ENCODE results near the gene ZNF776. TPM values are rescaled to one million over a fixed set of nuclear protein-coding genes. Genes with fewer than 3 reads are reported as not detected.
A peak's percentile ranks its signal among the peaks of the same experiment; 100 is the strongest.

The ZNF776 gene
- 1 to 10 TPM; 2.9 to 3.3 TPM for polyA plus RNA-seq

GRCh38 chr19:57746580-57747471 lies at the start of gene ZNF776:
Gene ZNF776, plus strand, starts transcription at chr19:57746815. Its CDS starts 244 bp downstream, at chr19:57747059.
- 1 to 2% methylated on average over 51 of the region's 51 CpGs for WGBS, 2 donors
- Histone ChIP-seq H3K9me3 (ENCODE audit: control insufficient read depth in 2 of 2, insufficient read depth in 1 of 2, low read depth in 1 of 2, low read length in 1 of 2) (peaks cover 9 to 25% of the 10 kb centered on the region in 2 donors), H3K36me3 (ENCODE audit: control insufficient read depth in 2 of 2, insufficient read depth in 2 of 2, low read length in 1 of 2) (peaks cover 16 to 20% of the 10 kb centered on the region in 2 donors), H3K4me1 (ENCODE audit: control insufficient read depth in 2 of 2, insufficient read depth in 2 of 2, low read length in 1 of 2) (no peaks in the 10 kb centered on the region), H3K4me3 (ENCODE audit: low read depth in 1 of 2, low read length in 2 of 2) (peak within 1 kb of the TSS; percentile 74 to 96), H3K27ac (ENCODE audit: low read depth in 2 of 2, low read length in 1 of 2) (peak within 1 kb of the TSS; percentile 91), H3K27me3 (ENCODE audit: control insufficient read depth in 1 of 2, insufficient read depth in 2 of 2, low read length in 2 of 2) (no peaks in the 10 kb centered on the region)

- Histone ChIP-seq H3K27me3 (ENCODE audit: control insufficient read depth in 1 of 2, insufficient read depth in 2 of 2, low read length in 2 of 2) (no peaks in the 10 kb centered on the region), H3K27ac (ENCODE audit: low read depth in 2 of 2, low read length in 1 of 2) (no peak overlapping the region), H3K36me3 (ENCODE audit: control insufficient read depth in 2 of 2, insufficient read depth in 2 of 2, low read length in 1 of 2) (peaks cover 7 to 8% of the 10 kb centered on the region in 2 donors), H3K9me3 (ENCODE audit: control insufficient read depth in 2 of 2, insufficient read depth in 1 of 2, low read depth in 1 of 2, low read length in 1 of 2) (peaks cover 11 to 47% of the 10 kb centered on the region in 2 donors), H3K4me3 (ENCODE audit: low read depth in 1 of 2, low read length in 2 of 2) (no peak overlapping the region), H3K4me1 (ENCODE audit: control insufficient read depth in 2 of 2, insufficient read depth in 2 of 2, low read length in 1 of 2) (no peaks in the 10 kb centered on the region)
- 96 to 98% methylated on average over 6 of the region's 6 CpGs for WGBS, 2 donors
Observed at GRCh38 chr19:57701625-57702024, 45.0 kb upstream of the ZNF776 start.

GRCh38 chr19:57706346-57706745 lies 40.3 kb upstream of the ZNF776 start:
- no peaks in the 10 kb centered on the region for H3K27me3 ChIP-seq (ENCODE audit: control insufficient read depth in 1 of 2, insufficient read depth in 2 of 2, low read length in 2 of 2)
- peaks cover 3 to 4% of the 10 kb centered on the region in 2 donors for H3K36me3 ChIP-seq (ENCODE audit: control insufficient read depth in 2 of 2, insufficient read depth in 2 of 2, low read length in 1 of 2)
- no peak overlapping the region for H3K4me3 ChIP-seq (ENCODE audit: low read depth in 1 of 2, low read length in 2 of 2)
- peaks cover 11 to 45% of the 10 kb centered on the region in 2 donors for H3K9me3 ChIP-seq (ENCODE audit: control insufficient read depth in 2 of 2, insufficient read depth in 1 of 2, low read depth in 1 of 2, low read length in 1 of 2)
- H3K27ac ChIP-seq (ENCODE audit: low read depth in 2 of 2, low read length in 1 of 2) = no peak overlapping the region
- peaks cover 0 to 4% of the 10 kb centered on the region in 2 donors for H3K4me1 ChIP-seq (ENCODE audit: control insufficient read depth in 2 of 2, insufficient read depth in 2 of 2, low read length in 1 of 2)
- 95 to 99% methylated on average over 1 of the region's 1 CpG for WGBS, 2 donors

GRCh38 chr19:57708641-57709361 lies 37.8 kb upstream of the ZNF776 start, which contains the start of gene ZNF154:
Gene ZNF154, minus strand, starts transcription at chr19:57709204. Its CDS starts 233 bp downstream, at chr19:57708971.
- Histone ChIP-seq H3K9me3 (ENCODE audit: control insufficient read depth in 2 of 2, insufficient read depth in 1 of 2, low read depth in 1 of 2, low read length in 1 of 2) (peaks cover 8 to 28% of the 10 kb centered on the region in 2 donors), H3K27ac (ENCODE audit: low read depth in 2 of 2, low read length in 1 of 2) (peak within 1 kb of the TSS; percentile 67 to 80), H3K36me3 (ENCODE audit: control insufficient read depth in 2 of 2, insufficient read depth in 2 of 2, low read length in 1 of 2) (no peaks in the 10 kb centered on the region), H3K4me1 (ENCODE audit: control insufficient read depth in 2 of 2, insufficient read depth in 2 of 2, low read length in 1 of 2) (peaks cover 0 to 4% of the 10 kb centered on the region in 2 donors), H3K27me3 (ENCODE audit: control insufficient read depth in 1 of 2, insufficient read depth in 2 of 2, low read length in 2 of 2) (no peaks in the 10 kb centered on the region), H3K4me3 (ENCODE audit: low read depth in 1 of 2, low read length in 2 of 2) (peak within 1 kb of the TSS; percentile 53 to 62)
- 6 to 8% methylated on average over 53 of the region's 53 CpGs for WGBS, 2 donors

GRCh38 chr19:57709616-57710015 lies 37.0 kb upstream of the ZNF776 start:
- no peaks in the 10 kb centered on the region for H3K27me3 ChIP-seq (ENCODE audit: control insufficient read depth in 1 of 2, insufficient read depth in 2 of 2, low read length in 2 of 2)
- peak overlapping the region in 1 of 2 donors; percentile 53 for H3K4me3 ChIP-seq (ENCODE audit: low read depth in 1 of 2, low read length in 2 of 2)
- WGBS, 2 donors = 65 to 67% methylated on average over 15 of the region's 15 CpGs
- peaks cover 8 to 24% of the 10 kb centered on the region in 2 donors for H3K9me3 ChIP-seq (ENCODE audit: control insufficient read depth in 2 of 2, insufficient read depth in 1 of 2, low read depth in 1 of 2, low read length in 1 of 2)
- peaks cover 0 to 4% of the 10 kb centered on the region in 2 donors for H3K4me1 ChIP-seq (ENCODE audit: control insufficient read depth in 2 of 2, insufficient read depth in 2 of 2, low read length in 1 of 2)
- H3K27ac ChIP-seq (ENCODE audit: low read depth in 2 of 2, low read length in 1 of 2) = peak overlapping the region in 1 of 2 donors; percentile 35
- no peaks in the 10 kb centered on the region for H3K36me3 ChIP-seq (ENCODE audit: control insufficient read depth in 2 of 2, insufficient read depth in 2 of 2, low read length in 1 of 2)

GRCh38 chr19:57712222-57712621 lies 34.4 kb upstream of the ZNF776 start:
- H3K9me3 ChIP-seq (ENCODE audit: control insufficient read depth in 2 of 2, insufficient read depth in 1 of 2, low read depth in 1 of 2, low read length in 1 of 2) = peaks cover 11 to 15% of the 10 kb centered on the region in 2 donors
- no peak overlapping the region for H3K27ac ChIP-seq (ENCODE audit: low read depth in 2 of 2, low read length in 1 of 2)
- 73 to 82% methylated on average over 1 of the region's 1 CpG for whole genome bisulfite sequencing, 2 donors
- H3K4me3 ChIP-seq (ENCODE audit: low read depth in 1 of 2, low read length in 2 of 2) = no peak overlapping the region
- H3K4me1 ChIP-seq (ENCODE audit: control insufficient read depth in 2 of 2, insufficient read depth in 2 of 2, low read length in 1 of 2) = peaks cover 0 to 4% of the 10 kb centered on the region in 2 donors
- no peaks in the 10 kb centered on the region for H3K27me3 ChIP-seq (ENCODE audit: control insufficient read depth in 1 of 2, insufficient read depth in 2 of 2, low read length in 2 of 2)
- no peaks in the 10 kb centered on the region for H3K36me3 ChIP-seq (ENCODE audit: control insufficient read depth in 2 of 2, insufficient read depth in 2 of 2, low read length in 1 of 2)

GRCh38 chr19:57719424-57719823 lies 27.2 kb upstream of the ZNF776 start:
- H3K9me3 ChIP-seq (ENCODE audit: control insufficient read depth in 2 of 2, insufficient read depth in 1 of 2, low read depth in 1 of 2, low read length in 1 of 2) = peaks cover 19 to 39% of the 10 kb centered on the region in 2 donors
- H3K27ac ChIP-seq (ENCODE audit: low read depth in 2 of 2, low read length in 1 of 2) = no peak overlapping the region
- H3K4me1 ChIP-seq (ENCODE audit: control insufficient read depth in 2 of 2, insufficient read depth in 2 of 2, low read length in 1 of 2) = no peaks in the 10 kb centered on the region
- H3K4me3 ChIP-seq (ENCODE audit: low read depth in 1 of 2, low read length in 2 of 2) = no peak overlapping the region
- H3K36me3 ChIP-seq (ENCODE audit: control insufficient read depth in 2 of 2, insufficient read depth in 2 of 2, low read length in 1 of 2) = peaks cover 13 to 16% of the 10 kb centered on the region in 2 donors
- no peaks in the 10 kb centered on the region for H3K27me3 ChIP-seq (ENCODE audit: control insufficient read depth in 1 of 2, insufficient read depth in 2 of 2, low read length in 2 of 2)

- Histone ChIP-seq H3K27ac (ENCODE audit: low read depth in 2 of 2, low read length in 1 of 2) (no peak overlapping the region), H3K9me3 (ENCODE audit: control insufficient read depth in 2 of 2, insufficient read depth in 1 of 2, low read depth in 1 of 2, low read length in 1 of 2) (peaks cover 19 to 39% of the 10 kb centered on the region in 2 donors), H3K4me1 (ENCODE audit: control insufficient read depth in 2 of 2, insufficient read depth in 2 of 2, low read length in 1 of 2) (no peaks in the 10 kb centered on the region), H3K27me3 (ENCODE audit: control insufficient read depth in 1 of 2, insufficient read depth in 2 of 2, low read length in 2 of 2) (no peaks in the 10 kb centered on the region), H3K4me3 (ENCODE audit: low read depth in 1 of 2, low read length in 2 of 2) (no peak overlapping the region), H3K36me3 (ENCODE audit: control insufficient read depth in 2 of 2, insufficient read depth in 2 of 2, low read length in 1 of 2) (peaks cover 13 to 16% of the 10 kb centered on the region in 2 donors)
- 82 to 93% methylated on average over 4 of the region's 4 CpGs for WGBS, 2 donors
Observed at GRCh38 chr19:57719901-57720519, 26.6 kb upstream of the ZNF776 start.

- no peaks in the 10 kb centered on the region for H3K4me1 ChIP-seq (ENCODE audit: control insufficient read depth in 2 of 2, insufficient read depth in 2 of 2, low read length in 1 of 2)
- no peak overlapping the region for H3K27ac ChIP-seq (ENCODE audit: low read depth in 2 of 2, low read length in 1 of 2)
- H3K9me3 ChIP-seq (ENCODE audit: control insufficient read depth in 2 of 2, insufficient read depth in 1 of 2, low read depth in 1 of 2, low read length in 1 of 2) = peaks cover 19 to 42% of the 10 kb centered on the region in 2 donors
- peaks cover 13 to 16% of the 10 kb centered on the region in 2 donors for H3K36me3 ChIP-seq (ENCODE audit: control insufficient read depth in 2 of 2, insufficient read depth in 2 of 2, low read length in 1 of 2)
- no peak overlapping the region for H3K4me3 ChIP-seq (ENCODE audit: low read depth in 1 of 2, low read length in 2 of 2)
- 98% methylated on average over 10 of the region's 10 CpGs for WGBS, 2 donors
- no peaks in the 10 kb centered on the region for H3K27me3 ChIP-seq (ENCODE audit: control insufficient read depth in 1 of 2, insufficient read depth in 2 of 2, low read length in 2 of 2)
Observed at GRCh38 chr19:57720878-57721277, 25.7 kb upstream of the ZNF776 start.

Measured in esophagus (tissue), 2 donors.